Left ventricle myocardium superior (tissue), 1 donor: Measurements from ENCODE around the gene GGN. TPM values are rescaled to one million over a fixed set of nuclear protein-coding genes. Genes with fewer than 3 reads are reported as not detected.
"Not testable (repeated sequence)": the region's sequence is repeated elsewhere in the genome, so short reads cannot be mapped to it uniquely, and the experiment has no call there.

Source experiments
- ATAC-seq: fragments of 200-7000 bp; cut with Tn5 transposase; one replicate; pipeline ENCODE4 v1.9.1; 2020; ENCODE audit warnings: mild to moderate bottlenecking, moderate library complexity
- DNase-seq: peaks from one replicate; pipeline ENCODE4 v3.0.0-alpha.2; 2020
- intact Hi-C: fragments of 100-400 bp; cut with micrococcal nuclease; formaldehyde crosslinking; loops from one replicate; pipeline ENCODE4 v1.11.0; 2022
- long read RNA-seq: library from polyadenylated mRNA; unstranded; transcript quantifications from one replicate; pipeline ENCODE4 v2.0.0, GENCODE V29; 2021
- total RNA-seq: library from RNA; stranded (reverse); fragmentation: NEBNext Ultra II Directional; extraction: Animal tissue kit (Norgen Biotek cat#: 25700); gene quantifications from one replicate; pipeline ENCODE4 v1.2.1, GENCODE V29; 2021
- donor health status: DM: no; HTN: yes; CAD: no; lungs with severe emphysema.

Gene GGN
- 0.15 TPM for total RNA-seq
- long read RNA-seq, partial matches to known transcripts = 0 of 1 reads
- long read RNA-seq, other reads (novel, unspliced or antisense) = 1 of 1 reads

GRCh38 chr19:38387550-38388348 lies at the start of gene GGN:
Gene GGN (minus strand): TSS chr19:38388034. CDS start chr19:38387261, 773 bp downstream.
- ATAC-seq (peak; percentile 70), DNase-seq (peak; percentile 78)
- intact Hi-C loops = no loop called here

- DNase-seq = no peak
- intact Hi-C loops = no loop called here
- no peak for ATAC-seq
These were observed 49.5 kb upstream of the GGN start for GRCh38 chr19:38437295-38437694.

DNA sequence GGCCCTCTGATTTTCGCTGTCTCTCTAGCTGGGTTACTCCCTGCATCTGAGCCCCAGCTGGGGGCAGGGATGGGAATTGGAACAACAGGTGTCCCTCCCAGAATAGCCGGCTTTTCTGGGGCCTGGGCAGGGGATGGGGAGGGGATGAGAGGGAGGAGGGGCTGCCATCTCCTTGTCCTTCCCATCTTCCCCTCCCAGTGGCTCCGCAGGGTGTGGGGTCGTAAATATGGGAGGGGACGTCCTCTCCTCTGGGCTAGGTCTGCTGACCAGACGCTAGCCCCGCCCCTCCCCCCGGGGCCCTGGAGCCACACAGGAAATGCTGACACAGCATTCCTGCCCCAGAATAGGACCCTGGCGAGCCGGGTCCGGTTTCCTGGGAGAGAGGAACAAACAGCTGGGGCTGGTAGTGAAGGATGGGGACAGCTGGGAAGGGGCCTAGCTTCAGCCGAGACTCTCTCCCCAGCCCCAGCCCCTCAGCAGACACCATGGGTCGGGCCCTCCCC lies 46.8 kb upstream of the GGN start:
- DNase-seq (peak; percentile 57), ATAC-seq (peak; percentile 65)
- intact Hi-C loops = no loop called here

DNA sequence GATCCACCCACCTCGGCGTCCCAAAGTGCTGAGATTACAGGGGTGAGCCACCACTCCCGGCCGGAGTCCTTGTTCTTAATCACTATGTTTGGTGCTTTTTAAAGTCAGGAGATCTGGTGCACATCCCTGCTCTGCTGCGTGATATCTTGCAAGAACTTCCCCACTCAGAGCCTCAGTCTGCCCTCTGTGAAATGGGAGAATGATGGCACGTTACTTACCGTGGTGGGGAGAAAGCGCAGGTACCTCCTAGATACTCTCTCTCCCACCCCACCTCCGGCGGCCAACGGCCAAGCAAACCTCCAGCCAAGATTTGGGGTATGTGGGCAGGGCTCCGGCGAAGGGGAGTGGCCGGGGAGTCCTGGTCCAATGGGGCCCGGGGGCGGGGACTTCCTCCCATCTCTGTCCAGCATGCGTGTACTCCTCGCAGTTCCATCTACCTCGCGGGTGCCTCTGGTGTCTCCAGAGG lies 45.5 kb upstream of the GGN start, which contains the start of gene RYR1:
Gene RYR1, plus strand, starts transcription at position 424 of the 466 bp plus-strand sequence. CDS start 139 bp downstream, outside the sequence.
- DNase-seq (peak; percentile 78), ATAC-seq (peak; percentile 86)
- intact Hi-C loops = no loop called here

DNA sequence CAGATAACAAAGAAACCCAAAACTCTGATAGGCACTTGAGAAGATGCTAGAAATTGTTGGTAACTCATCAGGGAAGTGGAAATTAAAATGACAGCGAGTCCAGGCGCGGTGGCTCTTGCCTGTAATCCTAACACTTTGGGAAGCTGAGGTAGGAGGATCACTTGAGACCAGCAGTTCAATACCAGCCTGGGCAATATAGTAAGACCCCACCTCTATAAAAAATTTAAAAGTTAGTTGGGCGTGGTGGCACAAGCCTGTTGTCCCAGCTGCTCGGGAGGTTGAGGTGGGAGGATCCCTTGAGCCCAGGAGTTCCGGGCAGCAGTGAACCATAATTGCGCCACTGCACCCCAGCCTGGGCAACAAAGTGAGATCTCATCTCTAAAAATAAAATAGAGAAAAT lies 43.1 kb upstream of the GGN start:
- DNase-seq (no peak), ATAC-seq (no peak)
- intact Hi-C loops = no loop called here

- DNase-seq = no peak
- no peak for ATAC-seq
- intact Hi-C loops = no loop called here
These were observed 42.0 kb upstream of the GGN start for GRCh38 chr19:38429811-38430156.

GRCh38 chr19:38429055-38429810 lies 41.4 kb upstream of the GGN start:
- intact Hi-C loops = no loop called here

DNA sequence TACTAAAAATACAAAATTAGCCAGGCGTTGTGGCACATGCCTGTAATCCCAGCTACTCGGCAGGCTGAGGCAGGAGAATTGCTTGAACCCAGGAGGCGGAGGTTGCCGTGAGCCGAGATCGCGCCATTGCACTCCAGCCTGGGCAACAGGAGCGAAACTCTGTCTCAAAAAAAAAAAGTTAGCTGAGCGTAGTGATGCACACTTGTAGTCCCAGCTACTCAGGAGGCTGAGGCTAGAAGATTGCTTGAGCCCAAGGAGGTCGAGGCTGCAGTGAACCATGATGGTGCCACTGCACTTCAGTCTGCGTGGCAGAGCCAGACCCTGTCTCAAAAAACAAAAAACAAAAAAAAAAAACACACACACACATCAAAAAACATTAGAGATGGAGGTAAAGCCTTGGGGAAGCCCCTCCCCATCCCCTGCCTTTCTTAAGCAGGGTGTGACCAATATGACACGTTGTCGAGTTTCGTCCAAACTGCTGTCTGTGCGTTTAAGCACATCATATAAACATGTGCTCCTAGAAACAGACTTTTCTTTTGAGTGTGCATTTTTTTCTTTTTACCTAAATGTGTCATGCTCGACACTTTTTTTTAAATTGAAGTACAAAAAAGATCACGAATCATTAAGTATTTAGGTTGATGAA lies 39.3 kb upstream of the GGN start:
- DNase-seq, intact Hi-C loops, ATAC-seq: not testable (repeated sequence)

More at GRCh38 chr19:38429055-38429810, 41.4 kb upstream of the GGN start:
- DNase-seq (no peak), ATAC-seq (no peak)

GRCh38 chr19:38425810-38426466 lies 38.1 kb upstream of the GGN start, which contains the start of gene RASGRP4:
Gene RASGRP4 (minus strand): TSS chr19:38426219. CDS start chr19:38426091, 128 bp downstream.
- ATAC-seq (peak; percentile 68), DNase-seq (peak; percentile 64)
- intact Hi-C loops = no loop called here

DNA sequence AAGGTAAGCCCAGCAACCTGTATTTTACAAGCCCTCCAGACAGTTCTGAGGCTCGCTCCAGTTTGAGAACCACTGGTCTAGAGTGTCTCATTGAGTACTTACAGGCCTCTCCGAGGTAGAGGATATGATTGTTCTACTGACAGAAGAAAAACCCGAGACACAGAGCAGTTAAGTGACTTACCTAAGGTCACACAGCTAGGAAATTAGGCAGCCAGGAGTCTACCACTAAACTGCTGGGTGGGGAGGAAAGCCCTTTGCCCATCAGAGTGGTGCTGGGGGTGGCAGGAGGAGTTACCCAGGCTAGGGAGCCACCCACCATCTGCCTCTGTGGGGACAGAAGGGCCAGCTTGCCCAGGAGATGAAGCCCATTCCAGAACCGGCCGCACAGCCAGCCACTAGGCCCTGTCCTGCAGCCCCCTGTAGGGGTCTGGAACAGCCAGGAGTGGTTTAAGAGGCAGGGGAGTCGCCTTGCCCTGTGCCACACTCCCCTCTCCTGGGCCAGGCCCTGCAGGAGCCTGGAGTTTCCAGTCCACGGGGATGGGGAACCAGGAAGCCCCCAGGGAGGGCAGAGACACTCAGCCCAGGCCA lies 37.5 kb upstream of the GGN start:
- ATAC-seq (no peak), DNase-seq (no peak)
- intact Hi-C loops = no loop called here

- no peak for ATAC-seq
- intact Hi-C loops = no loop called here
These were observed 36.4 kb upstream of the GGN start for GRCh38 chr19:38424272-38424671.

DNA sequence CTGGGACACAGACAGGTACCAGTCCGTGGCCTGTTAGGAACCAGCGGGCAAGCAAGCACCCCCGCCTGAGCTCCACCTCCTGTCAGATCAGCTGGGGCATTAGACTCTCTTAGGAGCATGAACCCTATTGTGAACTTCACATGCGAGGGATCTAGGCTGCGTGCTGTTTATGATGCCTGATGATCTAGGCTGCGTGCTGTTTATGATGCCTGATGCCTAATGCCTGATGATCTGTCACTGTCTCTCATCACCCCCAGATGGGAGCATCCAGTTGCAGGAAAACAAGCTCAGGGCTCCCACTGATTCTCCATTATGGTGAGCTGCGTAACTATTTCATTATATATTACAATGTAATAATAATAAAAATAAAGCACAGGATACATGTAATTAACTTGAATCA lies 34.6 kb upstream of the GGN start:
- ATAC-seq = no peak
- DNase-seq = no peak
- intact Hi-C loops = no loop called here

More at GRCh38 chr19:38424272-38424671, 36.4 kb upstream of the GGN start:
- no peak for DNase-seq

DNA sequence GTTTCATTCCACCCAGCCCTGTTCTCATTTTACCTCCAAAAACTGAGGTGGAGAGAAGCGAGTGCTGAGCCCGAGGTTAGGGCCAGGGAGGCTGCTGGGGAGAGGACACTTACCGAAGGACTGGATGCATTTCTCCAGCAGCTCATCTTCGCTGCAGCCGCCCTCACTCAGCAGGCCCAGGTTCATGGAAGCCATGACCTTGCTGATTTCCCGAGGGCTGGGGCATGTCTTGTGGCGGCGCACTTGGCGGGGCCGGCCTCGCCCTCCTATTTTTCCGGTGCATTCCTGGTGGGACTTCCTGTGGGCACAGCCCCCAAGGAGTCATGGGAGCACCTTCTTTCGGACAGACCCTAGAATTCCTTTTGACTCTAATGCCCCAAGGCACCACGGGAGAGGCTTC lies 34.0 kb upstream of the GGN start:
- intact Hi-C loops = no loop called here
- ATAC-seq (no peak), DNase-seq (no peak)

GRCh38 chr19:38420935-38421334 lies 33.1 kb upstream of the GGN start:
- no peak for DNase-seq
- ATAC-seq = no peak
- intact Hi-C loops = no loop called here

DNA sequence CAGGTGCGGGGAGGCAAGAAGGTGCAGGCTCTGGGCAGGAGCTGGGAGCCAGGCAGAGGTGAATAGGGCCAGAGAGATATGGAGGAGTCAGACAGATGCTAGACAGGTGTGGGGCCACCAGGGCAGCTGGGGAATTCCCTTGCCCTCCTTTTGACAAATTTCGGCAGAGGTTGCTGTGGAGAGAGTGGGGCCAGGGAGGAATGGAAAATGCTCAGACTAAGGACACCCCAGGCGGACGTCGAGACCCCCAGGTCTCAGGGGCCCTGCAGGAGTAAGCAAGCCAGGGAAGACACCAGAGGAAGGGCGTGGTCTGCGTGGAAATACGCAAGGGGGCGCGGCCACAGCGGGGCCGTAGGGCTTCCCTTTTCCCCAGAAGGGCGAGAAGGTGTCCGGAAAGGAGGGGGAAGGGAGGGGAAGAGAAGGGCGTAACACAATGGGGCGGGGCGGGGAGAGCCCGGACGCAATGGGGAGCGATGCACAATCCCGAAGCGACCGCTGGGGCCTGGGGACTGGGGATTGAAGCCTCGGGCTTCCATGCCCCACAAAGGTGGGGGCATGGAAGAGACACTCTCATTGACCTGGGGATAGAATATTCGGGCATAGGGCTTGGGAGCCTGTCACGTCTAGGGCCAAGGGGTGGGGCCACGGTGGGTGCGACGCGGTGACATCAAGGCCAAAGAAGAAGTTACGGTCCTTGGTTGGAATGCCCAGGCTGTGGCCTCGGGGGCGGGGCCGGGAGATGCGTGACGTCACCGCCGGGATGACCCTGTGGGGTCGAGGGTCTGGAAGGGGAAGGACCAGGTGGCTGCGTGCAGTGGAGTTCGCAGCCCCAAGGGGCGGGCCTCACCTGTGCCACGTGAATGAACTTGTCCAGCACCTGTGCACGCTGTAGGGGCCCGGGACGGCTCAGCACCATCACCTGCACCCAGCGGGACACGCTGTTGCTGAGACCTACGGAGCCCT lies 30.0 kb upstream of the GGN start:
- peak; percentile 89 for ATAC-seq
- DNase-seq = peak; percentile 78
- intact Hi-C loops = no loop called here

- DNase-seq (no peak), ATAC-seq (no peak)
- intact Hi-C loops = no loop called here
These were observed 29.3 kb upstream of the GGN start for GRCh38 chr19:38417146-38417543.

- ATAC-seq = no peak
- intact Hi-C loops = no loop called here
- no peak for DNase-seq
These were observed 25.6 kb upstream of the GGN start for GRCh38 chr19:38413416-38413815.
